MM.1S (cell line): ENCODE data around the gene DOCK4.

Experiments
- CTCF ChIP-seq: fragments of 300-600 bp; sonication (generic); IDR thresholded peaks from 2 replicates; pipeline ENCODE4 v1.5.1; 2016; ENCODE audit warnings: antibody characterized with exemption, low read length, mixed read lengths
- EZH2 ChIP-seq: fragments of 300-600 bp; sonication (generic); optimal IDR thresholded peaks from 2 replicates; pipeline ENCODE3; 2017; ENCODE audit warnings: low read depth, mild to moderate bottlenecking, antibody characterized with exemption, low read length, mixed read lengths

GRCh38 chr7:112160771-112161150 is 45.4 kb downstream of the DOCK4 start:
- TF ChIP-seq EZH2 (no peak), CTCF (no peak)
